Activated T-helper 1 cell treated with Interleukin-2 at 50 U/mL for 16 hours (primary cell): ENCODE measurements around the gene RAB3C.

Source experiments
- DNase-seq: peaks from one replicate; pipeline ENCODE4 v3.0.0-alpha.2; 2020; ENCODE audit warnings: low read depth

RAB3C gene

GRCh38 chr5:58834242-58835225 lies 251.7 kb downstream of the RAB3C start:
- DNase-seq = no peak

GRCh38 chr5:58836351-58836750 lies 253.5 kb downstream of the RAB3C start:
- no peak for DNase-seq

GRCh38 chr5:58838729-58839128 lies 255.9 kb downstream of the RAB3C start:
- no peak for DNase-seq

- no peak for DNase-seq
Measured at GRCh38 chr5:58842852-58843251, 260.0 kb downstream of the RAB3C start.

- no peak for DNase-seq
Measured at GRCh38 chr5:58844395-58844794, 261.5 kb downstream of the RAB3C start.

- DNase-seq = no peak
Measured at GRCh38 chr5:58847041-58847440, 264.2 kb downstream of the RAB3C start.

GRCh38 chr5:58849223-58849622 lies 266.3 kb downstream of the RAB3C start:
- no peak for DNase-seq

- DNase-seq = no peak
Measured at GRCh38 chr5:58849921-58850667, 267.2 kb downstream of the RAB3C start.

GRCh38 chr5:58851153-58851552 lies 268.3 kb downstream of the RAB3C start:
- no peak for DNase-seq

GRCh38 chr5:58851571-58851970 lies 268.7 kb downstream of the RAB3C start:
- DNase-seq = no peak

GRCh38 chr5:58852566-58852965 lies 269.7 kb downstream of the RAB3C start:
- no peak for DNase-seq

- no peak for DNase-seq
Measured at GRCh38 chr5:58854441-58854840, 271.6 kb downstream of the RAB3C start.

GRCh38 chr5:58855851-58856739 lies 273.2 kb downstream of the RAB3C start:
- no peak for DNase-seq

GRCh38 chr5:58857609-58858008 lies 274.7 kb downstream of the RAB3C start:
- DNase-seq = no peak

- no peak for DNase-seq
Measured at GRCh38 chr5:58860680-58861079, 277.8 kb downstream of the RAB3C start.

GRCh38 chr5:58868931-58869330 lies 286.1 kb downstream of the RAB3C start:
- no peak for DNase-seq

GRCh38 chr5:58871648-58872242 lies 288.9 kb downstream of the RAB3C start:
- no peak for DNase-seq

- no peak for DNase-seq
Measured at GRCh38 chr5:58872670-58873273, 289.9 kb downstream of the RAB3C start.

GRCh38 chr5:58875599-58875998 lies 292.7 kb downstream of the RAB3C start:
- no peak for DNase-seq

- no peak for DNase-seq
Measured at GRCh38 chr5:58885260-58885659, 302.4 kb downstream of the RAB3C start.
